ENCODE data around the gene MORC4.

The MORC4 gene

DNA sequence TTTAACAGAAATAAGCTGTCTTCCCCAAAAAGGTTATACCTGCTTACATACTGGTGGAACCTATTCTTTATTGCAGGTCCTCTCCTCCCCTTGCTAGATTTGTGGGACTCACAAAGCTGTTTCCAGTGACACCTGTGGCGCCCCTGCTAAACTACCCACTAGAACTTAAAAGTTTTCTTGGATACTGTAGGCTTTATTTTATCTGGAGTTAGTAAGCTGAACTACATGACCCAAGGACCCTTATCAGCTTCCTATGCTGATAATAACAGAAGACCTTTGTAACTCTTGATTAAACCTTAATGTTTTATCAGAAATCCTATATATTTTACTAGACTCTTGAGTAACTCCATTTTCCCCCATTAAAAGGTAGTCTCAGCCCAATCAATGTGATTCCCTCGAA lies 47.5 kb downstream of the MORC4 start:
- DNase-seq = no peak

DNA sequence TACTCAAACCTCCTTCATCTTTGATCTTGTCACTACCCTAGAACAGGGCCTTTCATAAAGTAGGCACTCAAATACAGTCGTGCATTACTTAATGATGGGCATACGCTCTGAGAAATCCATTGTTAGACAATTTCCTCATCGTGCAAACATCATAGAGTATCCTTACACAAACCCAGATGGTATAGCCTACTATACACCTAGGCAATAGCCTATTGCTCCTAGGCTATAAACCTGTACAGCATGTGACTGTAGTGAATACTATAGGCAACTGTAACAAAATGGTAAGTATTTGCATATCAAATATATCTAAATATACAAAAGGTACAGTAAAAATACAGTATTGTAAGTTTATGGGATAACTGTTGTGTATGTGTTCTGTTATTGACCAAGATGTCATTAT lies 47.9 kb downstream of the MORC4 start:
- DNase-seq = no peak

DNA sequence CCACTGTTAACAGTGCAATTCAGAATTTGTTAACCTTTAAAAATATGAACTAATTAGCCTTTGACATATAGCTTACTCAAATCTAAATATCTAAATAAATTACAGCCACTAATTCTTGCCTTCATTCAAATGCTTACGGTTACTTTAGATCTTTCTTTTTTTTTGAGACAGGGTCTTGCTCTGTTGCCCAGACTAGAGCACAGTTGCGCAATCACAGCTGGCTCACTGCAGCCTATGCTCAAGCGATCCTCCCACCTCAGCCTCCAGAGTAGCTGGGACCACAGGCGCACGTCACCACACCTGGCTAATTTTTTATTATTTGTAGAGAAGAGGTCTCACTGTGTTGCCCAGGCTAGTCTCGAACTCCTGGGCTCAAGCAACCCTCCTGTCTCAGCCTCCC lies 48.8 kb downstream of the MORC4 start:
- DNase-seq = no peak

DNA sequence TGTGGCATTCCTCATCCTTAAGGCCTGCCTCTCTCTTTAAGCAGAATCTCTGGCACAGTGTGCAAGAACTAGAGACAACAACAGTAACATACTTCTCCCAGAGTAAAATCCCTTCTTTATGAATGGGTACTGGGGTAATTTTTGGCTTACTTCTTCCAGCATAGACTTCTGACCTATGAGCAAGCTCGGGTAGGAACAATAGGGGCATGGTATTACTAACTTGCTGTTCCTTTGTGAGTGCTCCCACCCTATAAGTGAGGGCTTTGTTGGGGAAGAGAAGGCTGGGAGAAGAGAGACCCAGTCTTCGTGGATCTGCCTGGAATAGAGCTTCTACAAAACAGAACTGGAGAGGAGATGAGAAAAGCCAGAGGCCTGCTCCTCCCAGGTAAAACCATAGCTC lies 49.6 kb downstream of the MORC4 start:
- no peak for DNase-seq

DNA sequence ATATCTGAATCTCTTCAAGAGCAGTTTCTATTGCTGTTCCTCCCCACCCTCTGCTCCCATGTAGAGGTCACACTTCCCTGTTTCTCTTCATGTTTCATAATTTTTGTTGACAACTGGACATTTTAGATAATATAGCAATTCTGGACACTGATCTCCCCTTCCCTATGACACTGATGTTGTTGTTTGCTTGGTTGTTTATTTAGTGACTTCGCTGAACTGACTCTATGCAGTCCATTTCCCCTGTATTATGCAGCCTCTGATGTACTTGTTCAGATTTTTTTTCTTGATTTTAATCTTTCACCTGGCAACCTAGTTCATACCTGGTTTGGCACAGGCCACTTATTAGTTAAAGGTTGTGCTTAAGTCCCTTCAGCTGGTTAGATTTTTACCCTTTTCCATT lies 50.6 kb downstream of the MORC4 start:
- DNase-seq = no peak

DNA sequence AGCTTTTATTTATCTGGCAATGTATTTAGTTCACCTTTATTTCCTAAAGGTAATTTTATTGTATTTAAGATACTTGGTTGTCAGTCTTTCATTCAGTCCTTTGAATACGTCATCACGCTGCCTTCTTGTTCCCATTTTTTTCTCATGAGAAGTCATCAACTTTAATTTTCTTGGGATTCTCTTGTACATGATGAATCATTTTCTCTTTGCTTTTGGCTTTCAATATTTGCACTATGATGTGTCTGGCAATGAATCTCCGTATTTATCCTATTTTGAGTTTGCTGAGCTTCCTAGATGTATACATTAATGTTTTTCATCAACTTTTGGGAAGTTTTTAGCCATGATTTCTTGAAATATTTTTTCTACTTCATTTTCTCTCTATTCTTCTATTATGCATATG lies 51.4 kb downstream of the MORC4 start:
- no peak for DNase-seq

DNA sequence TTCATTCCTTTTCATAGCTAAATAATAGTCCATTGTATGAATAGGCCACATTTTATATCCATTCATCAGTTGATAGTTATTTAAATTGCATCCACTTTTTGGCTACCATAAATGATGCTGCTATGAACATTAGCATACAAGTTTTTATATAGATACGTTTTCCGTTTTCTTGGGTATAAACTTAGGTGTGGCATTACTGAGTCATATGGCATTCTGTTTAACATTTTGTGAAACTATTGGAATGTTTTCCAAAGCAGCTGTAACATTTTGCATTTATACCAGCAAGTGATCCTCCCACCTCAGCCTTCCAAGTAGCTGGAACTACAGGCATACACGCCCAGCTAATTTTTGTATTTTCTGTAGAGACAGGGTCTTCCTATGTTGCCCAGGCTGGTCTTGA lies 53.5 kb downstream of the MORC4 start:
- no peak for DNase-seq

DNA sequence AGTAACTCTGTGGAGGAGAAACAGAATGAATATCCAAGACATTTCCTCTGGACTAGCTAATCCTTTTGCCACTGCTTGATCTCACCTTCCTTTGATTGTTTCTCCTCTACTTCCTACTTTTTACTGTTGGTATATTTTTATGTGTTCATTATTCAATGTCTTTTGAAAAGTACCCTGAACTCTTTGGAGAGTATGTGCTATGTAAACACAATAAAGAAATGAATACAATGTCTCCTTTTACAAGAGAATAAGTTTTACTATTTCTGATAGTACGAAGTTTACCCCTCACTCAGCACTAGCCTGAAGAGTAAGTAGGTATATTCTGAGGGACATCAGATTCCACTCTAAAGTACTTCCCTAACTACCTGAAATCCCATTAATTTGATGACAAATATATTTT lies 59.9 kb downstream of the MORC4 start:
- no peak for DNase-seq

DNA sequence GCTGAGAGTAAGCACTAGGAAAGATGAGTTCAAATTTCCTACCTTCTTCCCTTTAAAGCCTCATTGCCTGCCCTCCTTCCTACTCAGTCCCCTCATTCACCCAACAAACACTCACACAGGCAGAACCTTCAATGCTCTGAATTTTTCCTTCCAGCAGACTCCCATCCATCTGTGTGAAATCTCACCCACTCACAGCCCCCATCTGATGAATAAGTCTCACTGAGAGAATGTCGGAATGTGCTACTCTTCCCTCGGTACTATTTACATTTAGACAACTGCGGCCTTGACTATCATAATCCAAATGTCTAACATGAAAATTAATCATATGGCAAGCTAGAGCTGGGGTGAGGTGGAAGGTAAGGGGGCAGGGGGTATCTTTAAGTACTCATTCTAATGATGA lies 60.4 kb downstream of the MORC4 start:
- DNase-seq = no peak

DNA sequence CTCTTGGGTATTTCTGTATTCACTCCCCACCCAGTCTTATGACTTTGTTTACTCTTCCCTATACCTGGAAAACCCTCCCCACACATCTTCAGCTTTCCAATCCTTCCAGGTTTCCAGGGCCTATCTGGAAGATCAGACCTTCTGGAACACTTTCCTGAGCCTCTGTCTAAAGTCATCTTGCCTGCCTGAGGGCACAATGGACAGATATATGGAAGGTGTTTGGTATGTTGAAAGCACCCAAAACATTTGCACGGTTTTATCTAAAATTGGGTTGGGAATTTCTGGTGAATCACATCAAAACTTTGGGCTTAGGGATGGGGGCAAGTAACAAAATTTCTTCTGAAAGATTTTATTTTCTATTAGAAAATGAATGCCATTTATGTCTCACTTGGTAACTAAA lies 63.8 kb downstream of the MORC4 start:
- no peak for DNase-seq

DNA sequence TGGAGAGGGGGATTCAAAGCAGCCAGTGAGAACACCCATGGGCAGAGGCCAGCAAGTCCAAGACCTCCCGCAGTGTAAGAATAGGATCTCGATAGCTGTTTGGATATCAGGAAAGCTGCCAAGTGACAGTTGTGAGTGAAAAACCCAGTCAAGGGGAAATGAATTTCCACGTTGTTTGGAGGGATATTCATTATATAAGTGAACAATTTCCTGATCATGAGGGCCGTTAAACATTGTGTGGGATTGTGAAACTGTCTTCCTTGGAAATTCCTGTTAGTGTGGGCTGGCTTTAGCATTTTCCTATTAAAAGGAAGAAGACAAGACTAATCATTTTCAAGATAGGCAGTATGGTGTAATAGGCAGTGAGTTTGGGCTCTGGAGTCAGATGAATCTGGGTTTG lies 64.8 kb downstream of the MORC4 start:
- DNase-seq = no peak

DNA sequence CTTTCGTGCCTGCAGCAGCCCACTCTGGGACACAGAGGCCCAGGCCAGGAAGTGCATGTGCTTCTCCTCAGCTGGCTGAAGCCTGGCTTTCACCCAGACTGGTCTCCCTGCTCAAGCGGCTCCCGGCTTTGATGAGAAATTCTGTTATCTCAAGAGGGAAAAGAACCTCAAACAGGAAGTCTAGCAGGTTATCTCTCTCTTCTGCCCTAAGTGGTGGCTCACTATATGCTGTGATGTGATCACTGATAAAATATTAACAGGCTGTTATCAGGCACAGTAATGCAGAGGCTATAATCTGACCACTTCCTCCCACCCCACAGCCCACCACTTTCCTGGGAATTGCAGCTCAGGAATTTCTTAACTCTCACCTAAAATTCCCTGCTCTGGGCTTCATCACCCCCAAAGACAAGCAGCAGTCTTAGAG lies 66.5 kb downstream of the MORC4 start:
- no peak for DNase-seq

DNA sequence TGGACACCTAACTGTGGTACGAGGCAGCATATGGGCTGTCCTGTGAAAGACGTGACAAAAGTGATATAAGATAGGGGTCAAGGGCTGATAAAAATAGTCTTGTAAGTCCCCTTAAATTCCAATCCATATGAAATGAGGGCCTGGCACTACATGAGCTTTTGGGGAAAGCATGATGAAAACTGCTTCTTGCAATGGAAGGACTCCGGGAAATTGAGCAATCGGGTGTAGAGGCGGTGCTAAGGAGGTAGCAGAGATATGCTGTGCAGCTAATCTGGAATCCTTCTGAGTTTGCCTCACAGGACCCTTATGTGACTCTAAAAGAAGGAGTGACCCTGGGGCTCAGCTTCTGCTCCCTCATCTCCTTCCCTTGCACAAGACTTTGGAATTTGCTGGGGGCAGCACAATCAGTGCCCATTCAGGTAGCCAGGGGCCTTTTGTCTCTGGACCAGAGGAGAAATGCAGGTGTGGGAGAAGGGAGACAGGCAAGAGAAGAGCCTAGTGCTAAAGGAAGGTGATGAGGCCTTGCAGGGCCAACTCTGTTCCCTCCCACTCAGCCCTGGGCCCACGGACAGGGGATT lies 67.0 kb downstream of the MORC4 start:
- no peak for DNase-seq

DNA sequence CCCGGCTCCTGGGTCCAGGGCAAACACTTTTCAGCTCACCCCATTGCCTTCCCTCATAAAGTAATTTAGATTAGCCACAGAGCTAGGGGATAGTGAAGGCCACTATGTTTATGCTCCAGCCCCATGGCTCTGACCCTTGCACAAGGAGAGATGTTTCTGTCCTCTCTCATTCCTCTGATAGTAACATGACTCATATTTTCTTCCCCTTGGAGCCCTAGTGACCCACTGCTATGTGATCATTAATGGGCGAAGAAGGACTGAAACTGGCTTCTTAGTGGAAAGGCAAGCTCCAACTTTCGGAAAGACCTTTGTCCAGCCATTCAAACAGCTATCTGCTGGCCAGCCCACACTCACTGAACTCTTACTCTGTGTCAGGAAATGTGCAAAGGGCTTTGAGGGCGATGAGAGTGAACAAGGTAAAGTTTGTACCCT lies 67.5 kb downstream of the MORC4 start:
- DNase-seq = no peak

DNA sequence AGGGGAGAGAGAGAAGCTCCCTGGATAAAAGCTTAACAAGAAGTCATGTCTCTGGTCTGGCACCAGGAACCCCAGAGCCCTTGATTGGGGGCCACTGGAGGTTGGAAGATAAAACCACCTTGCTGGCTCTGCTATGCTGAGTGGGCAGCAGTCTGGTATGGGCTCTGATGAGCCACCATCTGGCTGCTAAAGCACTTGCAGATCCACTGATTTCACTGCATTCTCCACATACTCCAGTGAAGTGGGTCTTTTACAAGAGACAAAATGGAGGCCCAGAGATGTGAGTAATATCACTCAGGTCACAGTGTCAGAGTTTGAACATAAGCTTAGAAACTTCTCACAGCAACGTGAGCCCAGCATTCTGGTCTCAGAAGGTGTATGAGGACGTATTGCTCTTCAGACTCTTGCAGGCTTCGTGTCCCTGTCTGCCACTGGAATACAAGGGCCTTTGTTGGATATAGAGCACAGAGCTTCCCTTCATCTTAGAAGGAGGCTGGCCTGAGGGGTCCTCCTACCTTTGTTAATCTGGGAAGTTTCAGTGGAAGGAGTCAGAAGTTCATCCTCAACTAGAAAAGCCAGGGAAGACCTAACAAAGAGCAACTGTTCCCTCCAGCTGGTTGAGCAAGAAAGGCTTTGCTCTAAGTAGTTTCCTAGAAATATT lies 68.1 kb downstream of the MORC4 start:
- no peak for DNase-seq

DNA sequence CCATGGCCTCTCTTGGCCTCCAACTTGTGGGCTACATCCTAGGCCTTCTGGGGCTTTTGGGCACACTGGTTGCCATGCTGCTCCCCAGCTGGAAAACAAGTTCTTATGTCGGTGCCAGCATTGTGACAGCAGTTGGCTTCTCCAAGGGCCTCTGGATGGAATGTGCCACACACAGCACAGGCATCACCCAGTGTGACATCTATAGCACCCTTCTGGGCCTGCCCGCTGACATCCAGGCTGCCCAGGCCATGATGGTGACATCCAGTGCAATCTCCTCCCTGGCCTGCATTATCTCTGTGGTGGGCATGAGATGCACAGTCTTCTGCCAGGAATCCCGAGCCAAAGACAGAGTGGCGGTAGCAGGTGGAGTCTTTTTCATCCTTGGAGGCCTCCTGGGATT lies 71.8 kb downstream of the MORC4 start:
- no peak for DNase-seq

DNA sequence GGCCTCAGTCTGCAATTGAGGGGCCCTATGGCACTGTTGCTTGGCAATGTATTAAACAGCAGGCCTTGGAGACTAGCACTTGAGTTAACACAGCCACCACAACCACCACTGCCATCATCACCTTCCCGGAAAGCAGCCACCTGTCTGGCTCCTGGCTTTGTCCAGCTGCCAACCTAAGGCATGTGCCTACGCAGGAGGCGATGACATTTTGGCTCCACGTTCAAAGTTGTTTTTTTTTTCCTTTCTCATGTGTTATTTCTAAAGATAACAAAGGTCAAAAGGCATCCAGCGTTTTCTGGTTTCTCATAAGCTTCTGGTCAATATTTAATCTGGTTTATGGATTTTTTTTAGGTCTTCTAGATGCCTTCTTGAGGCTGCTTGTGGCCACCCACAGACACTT lies 72.3 kb downstream of the MORC4 start:
- DNase-seq = peak; percentile 51

DNA sequence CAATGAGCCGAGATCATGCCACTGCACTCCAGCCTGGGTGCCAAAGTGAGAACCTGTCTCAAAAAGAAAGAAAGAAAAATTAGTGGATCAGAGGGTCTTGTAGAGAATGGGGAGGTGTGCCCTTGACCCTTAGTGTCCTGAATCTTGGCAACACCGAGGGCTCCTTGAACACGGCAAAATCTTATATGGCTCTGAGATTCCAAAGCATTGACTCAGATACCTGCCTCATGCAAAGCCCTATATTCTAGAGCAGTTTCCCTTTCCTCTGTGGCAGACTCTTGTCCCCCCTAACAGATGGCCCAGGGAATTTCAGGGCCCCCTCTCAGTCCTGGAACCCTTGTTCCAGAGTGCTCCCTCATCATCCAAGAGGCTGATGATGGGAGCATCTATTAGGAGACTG lies 73.0 kb downstream of the MORC4 start:
- no peak for DNase-seq

DNA sequence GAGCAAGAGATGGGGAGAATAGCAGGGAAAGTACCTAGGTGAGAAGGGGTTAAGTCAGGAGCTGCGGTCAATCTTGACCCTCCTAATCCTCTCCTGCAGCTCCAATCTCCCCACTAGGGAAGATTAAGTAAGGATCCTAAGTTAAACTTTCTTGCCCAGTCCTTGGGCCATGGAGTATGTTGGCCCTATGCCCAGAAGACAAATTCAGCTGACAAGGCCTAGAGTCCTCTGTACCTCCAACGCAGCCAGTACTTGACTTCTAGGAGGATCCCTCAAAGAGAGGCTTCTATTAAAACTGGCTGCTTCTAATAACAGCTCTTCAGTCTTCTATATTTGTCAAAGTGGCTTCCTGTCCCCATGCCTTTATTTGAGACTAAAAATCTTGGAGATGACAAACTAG lies 78.4 kb downstream of the MORC4 start:
- DNase-seq = peak; percentile 51

DNA sequence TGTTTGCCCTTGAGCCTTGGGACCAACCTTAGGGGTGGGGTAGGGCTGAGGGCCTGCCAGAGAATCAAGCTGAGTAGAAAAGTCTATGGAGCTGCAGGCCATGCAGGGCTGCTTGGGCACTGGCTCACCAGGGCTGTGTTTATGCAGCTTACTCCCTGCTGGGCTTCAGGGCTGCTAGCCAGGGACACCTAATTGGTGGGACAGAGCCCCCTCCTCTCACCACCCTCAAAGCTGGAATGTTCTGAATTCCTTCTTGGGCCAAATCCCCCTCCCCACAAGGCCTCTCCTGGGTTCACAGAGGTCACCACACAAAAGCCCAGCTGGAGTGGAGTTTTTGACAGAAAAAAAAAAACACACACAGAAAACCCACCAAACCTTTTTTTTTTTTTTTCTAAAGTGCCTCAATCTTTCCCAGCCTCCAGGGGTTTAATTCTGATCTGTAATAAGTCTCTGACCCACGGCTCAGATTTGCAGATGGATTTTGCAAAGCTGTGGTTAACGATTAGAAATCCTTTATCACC lies 80.0 kb downstream of the MORC4 start, which contains the start of gene CLDN2:
CLDN2 (plus strand) TSS at position 471 of the 521 bp plus-strand sequence. CDS start 7,827 bp downstream, outside the sequence.
- no peak for DNase-seq

DNA sequence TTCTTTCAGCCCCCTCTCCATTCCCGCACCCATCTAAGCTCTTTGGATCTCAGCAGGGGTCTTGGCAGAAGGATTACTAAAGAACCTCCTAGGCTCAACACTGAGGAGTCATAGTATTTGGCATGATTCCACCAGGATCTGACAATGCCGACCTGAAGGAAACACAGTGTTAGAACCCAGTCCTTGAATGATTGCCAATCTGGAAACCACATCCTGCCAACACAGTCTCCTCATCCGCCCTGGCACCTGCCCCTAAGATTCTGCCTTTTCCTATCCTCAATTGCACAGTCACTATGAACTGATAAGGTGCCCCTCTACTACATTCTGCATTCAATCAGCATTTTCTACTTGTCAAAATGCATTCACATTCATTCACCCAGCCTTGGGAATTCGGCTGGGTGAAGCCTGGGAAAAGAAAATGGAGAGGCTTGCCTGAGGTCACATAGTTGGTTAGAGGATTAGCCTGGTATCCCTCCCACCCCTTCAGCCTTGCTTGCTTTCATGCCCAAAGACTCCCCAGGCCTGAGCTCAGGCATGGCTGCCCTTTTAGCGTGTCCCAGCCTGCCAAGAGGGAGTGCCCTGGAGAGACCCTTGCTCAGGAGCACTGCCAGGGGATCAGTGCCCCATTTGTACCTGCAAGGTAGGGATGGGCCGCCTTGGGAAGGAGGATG lies 82.0 kb downstream of the MORC4 start:
- peak; percentile 60 for DNase-seq

DNA sequence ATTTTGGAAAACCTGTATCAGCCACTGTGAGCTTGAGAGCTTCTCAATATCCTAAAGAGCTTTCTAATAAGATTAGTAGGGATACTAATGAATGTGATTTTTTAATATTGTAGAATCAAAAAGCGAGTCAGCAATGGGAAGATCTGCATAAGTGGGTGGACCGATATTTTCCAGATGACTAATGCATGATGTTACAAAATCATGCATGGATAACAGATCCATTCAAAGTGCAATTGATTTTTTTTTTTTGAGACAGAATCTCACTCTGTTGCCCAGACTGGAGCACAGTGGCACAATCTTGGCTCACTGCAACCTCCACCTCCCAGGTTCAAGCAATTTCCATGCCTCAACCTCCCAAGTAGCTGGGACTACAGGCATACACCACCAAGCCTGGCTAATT lies 87.1 kb downstream of the MORC4 start:
- DNase-seq = no peak

DNA sequence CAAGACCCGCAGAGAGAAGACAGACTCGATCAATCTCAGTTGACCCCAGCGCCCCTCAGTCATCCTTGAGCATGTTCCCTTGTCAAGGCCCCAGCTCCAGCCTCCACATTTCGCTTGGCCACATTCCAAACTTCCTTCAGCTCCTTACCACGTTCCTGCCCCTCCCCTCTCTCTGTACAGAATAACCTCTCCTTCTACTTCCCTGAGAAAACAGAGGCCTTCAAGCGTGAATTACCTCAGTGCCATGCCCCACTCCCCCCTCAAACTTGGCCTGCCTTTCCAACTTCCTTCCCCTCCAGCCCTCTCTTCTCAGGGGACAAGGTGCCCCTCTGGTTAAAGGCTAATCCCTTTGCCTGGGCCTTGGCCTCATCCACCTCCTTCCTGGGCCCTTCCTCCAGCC lies 93.7 kb downstream of the MORC4 start:
- DNase-seq = peak; percentile 9

DNA sequence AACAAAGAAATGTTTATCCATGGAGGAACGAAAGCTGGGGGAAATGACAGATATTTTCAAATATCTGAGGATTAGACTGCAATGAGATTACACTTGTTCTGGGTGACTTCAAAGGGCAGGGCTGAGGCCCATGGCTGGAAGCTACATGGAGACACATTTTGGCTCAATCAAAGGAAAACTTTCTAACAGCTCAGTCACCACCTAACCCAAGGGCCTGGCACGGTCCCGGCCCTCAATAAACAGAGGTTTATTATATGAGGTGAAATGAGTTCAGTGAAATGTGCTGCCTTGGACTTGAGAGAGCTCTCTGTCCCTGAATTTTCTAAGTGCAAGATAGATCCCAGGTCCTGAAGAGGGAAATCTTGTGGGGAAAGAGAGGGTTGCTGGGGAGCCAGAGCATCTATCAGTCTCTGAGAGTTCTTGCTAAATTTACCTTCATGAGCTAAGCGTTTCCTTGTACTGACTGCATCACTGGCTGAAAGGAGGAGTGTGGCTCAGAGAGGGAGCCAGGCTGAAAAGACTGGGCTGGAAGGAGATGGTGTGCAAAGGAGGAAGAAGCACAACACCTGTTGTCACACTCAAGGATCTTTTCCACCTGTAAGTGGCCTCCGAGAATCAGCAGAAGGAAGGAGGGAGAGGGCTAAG lies 94.8 kb downstream of the MORC4 start:
- no peak for DNase-seq
